Activated CD4-positive, alpha-beta memory T cell treated with anti-CD3 and anti-CD28 coated beads for 36 hours (primary cell): Measurements from ENCODE around the gene PTPRN2. TPM values are rescaled to one million over a fixed set of nuclear protein-coding genes. Genes with fewer than 3 reads are reported as not detected.
"Not testable (repeated sequence)": the region's sequence is repeated elsewhere in the genome, so short reads cannot be mapped to it uniquely, and the experiment has no call there.

Source experiments
- CTCF ChIA-PET: fragments of 350-600 bp; sonication (Branson Sonifier 250); formaldehyde crosslinking; loops from one replicate; lab custom pipeline; 2021; ENCODE audit warnings: antibody characterized with exemption, inconsistent platforms; lab: Charles Lee
- POLR2A ChIA-PET: fragments of 350-600 bp; sonication (Branson Sonifier 250); formaldehyde crosslinking; loops from one replicate; lab custom pipeline; 2021; ENCODE audit warnings: antibody characterized with exemption; lab: Charles Lee
- DNase-seq: peaks from one replicate; pipeline ENCODE4 v3.0.0-alpha.2; 2020
- H3K27ac Mint-ChIP-seq: one replicate; pipeline ENCODE4 v1.8.0; 2021; ENCODE audit warnings: mixed read lengths
- H3K27me3 Mint-ChIP-seq: one replicate; pipeline ENCODE4 v1.8.0; 2021; ENCODE audit warnings: mixed read lengths
- H3K36me3 Mint-ChIP-seq: one replicate; pipeline ENCODE4 v1.8.0; 2021; ENCODE audit warnings: mixed read lengths
- H3K4me1 Mint-ChIP-seq: one replicate; pipeline ENCODE4 v1.8.0; 2021; ENCODE audit warnings: low read depth, mixed read lengths
- H3K4me3 Mint-ChIP-seq: one replicate; pipeline ENCODE4 v1.8.0; 2021; ENCODE audit warnings: mild to moderate bottlenecking, mixed read lengths
- H3K9me3 Mint-ChIP-seq: one replicate; pipeline ENCODE4 v1.8.0; 2021; ENCODE audit warnings: mixed read lengths
- intact Hi-C: fragments of 100-400 bp; cut with micrococcal nuclease; formaldehyde crosslinking; loops from one replicate; pipeline ENCODE4 v1.15.1; 2023
- total RNA-seq, 2 experiments: library from RNA; stranded (reverse); gene quantifications; one replicate each; pipeline ENCODE4 v1.2.3, GENCODE V29; 2021

Gene PTPRN2
- total RNA-seq, 2 experiments from 2014 or later = 0.51 to 0.64 TPM

- ChIA-PET POLR2A (no interaction called here), CTCF (interaction anchor here (0.9 kb wide), 1 partner anchor 47 kb away, joined by 3 read pairs; no protein-coding TSS in a partner anchor)
- Mint-ChIP-seq H3K36me3 (no peaks in the 10 kb centered on the region), H3K4me3 (no peak overlapping the region), H3K9me3 (peaks cover 15% of the 10 kb centered on the region), H3K27me3 (peaks cover 15% of the 10 kb centered on the region), H3K27ac (no peak overlapping the region), H3K4me1 (no peaks in the 10 kb centered on the region)
- intact Hi-C loops = no loop called here
- no peak for DNase-seq
These were observed 119.4 kb downstream of the PTPRN2 start for GRCh38 chr7:158468181-158468580.

GRCh38 chr7:158467562-158467961 lies 120.1 kb downstream of the PTPRN2 start:
- ChIA-PET POLR2A (no interaction called here), CTCF (no interaction called here)
- peaks cover 16% of the 10 kb centered on the region for H3K9me3 Mint-ChIP-seq
- H3K4me3 Mint-ChIP-seq = no peak overlapping the region
- H3K4me1 Mint-ChIP-seq = no peaks in the 10 kb centered on the region
- intact Hi-C loops = no loop called here
- no peak overlapping the region for H3K27ac Mint-ChIP-seq
- H3K36me3 Mint-ChIP-seq = no peaks in the 10 kb centered on the region
- H3K27me3 Mint-ChIP-seq = peaks cover 12% of the 10 kb centered on the region
- no peak for DNase-seq

GRCh38 chr7:158463317-158463716 lies 124.3 kb downstream of the PTPRN2 start:
- POLR2A ChIA-PET = no interaction called here
- Mint-ChIP-seq H3K4me3 (no peak overlapping the region), H3K4me1 (no peaks in the 10 kb centered on the region), H3K36me3 (no peaks in the 10 kb centered on the region), H3K27ac (no peak overlapping the region), H3K27me3 (peaks cover 2% of the 10 kb centered on the region), H3K9me3 (peaks cover 16% of the 10 kb centered on the region)
- CTCF ChIA-PET = no interaction called here
- intact Hi-C loops = no loop called here
- DNase-seq = no peak

- Mint-ChIP-seq H3K4me3 (no peak overlapping the region), H3K27ac (no peak overlapping the region), H3K9me3 (peaks cover 16% of the 10 kb centered on the region), H3K27me3 (no peaks in the 10 kb centered on the region), H3K36me3 (no peaks in the 10 kb centered on the region), H3K4me1 (no peaks in the 10 kb centered on the region)
- ChIA-PET CTCF (no interaction called here), POLR2A (no interaction called here)
- intact Hi-C loops = no loop called here
- DNase-seq = no peak
These were observed 125.8 kb downstream of the PTPRN2 start for GRCh38 chr7:158461824-158462223.

- POLR2A ChIA-PET = no interaction called here
- no peak overlapping the region for H3K27ac Mint-ChIP-seq
- H3K4me3 Mint-ChIP-seq = no peak overlapping the region
- intact Hi-C loops = no loop called here
- H3K9me3 Mint-ChIP-seq = peaks cover 12% of the 10 kb centered on the region
- no peaks in the 10 kb centered on the region for H3K36me3 Mint-ChIP-seq
- no peaks in the 10 kb centered on the region for H3K4me1 Mint-ChIP-seq
- no peak for DNase-seq
- CTCF ChIA-PET = no interaction called here
- no peaks in the 10 kb centered on the region for H3K27me3 Mint-ChIP-seq
These were observed 127.0 kb downstream of the PTPRN2 start for GRCh38 chr7:158460665-158461064.

GRCh38 chr7:158458716-158459282 lies 128.8 kb downstream of the PTPRN2 start:
- no peaks in the 10 kb centered on the region for H3K4me1 Mint-ChIP-seq
- H3K27me3 Mint-ChIP-seq = no peaks in the 10 kb centered on the region
- ChIA-PET POLR2A (no interaction called here), CTCF (no interaction called here)
- H3K27ac Mint-ChIP-seq = no peak overlapping the region
- intact Hi-C loops = no loop called here
- no peak for DNase-seq
- H3K36me3 Mint-ChIP-seq = no peaks in the 10 kb centered on the region
- peaks cover 11% of the 10 kb centered on the region for H3K9me3 Mint-ChIP-seq
- H3K4me3 Mint-ChIP-seq = no peak overlapping the region

- intact Hi-C loops = no loop called here
- H3K9me3 Mint-ChIP-seq = peaks cover 6% of the 10 kb centered on the region
- DNase-seq = no peak
- ChIA-PET POLR2A (no interaction called here), CTCF (no interaction called here)
- H3K27me3 Mint-ChIP-seq = no peaks in the 10 kb centered on the region
- no peaks in the 10 kb centered on the region for H3K36me3 Mint-ChIP-seq
- H3K4me1 Mint-ChIP-seq = no peaks in the 10 kb centered on the region
- H3K27ac Mint-ChIP-seq = no peak overlapping the region
- H3K4me3 Mint-ChIP-seq = no peak overlapping the region
These were observed 129.5 kb downstream of the PTPRN2 start for GRCh38 chr7:158458096-158458495.

- H3K4me3 Mint-ChIP-seq, DNase-seq, H3K27ac Mint-ChIP-seq, H3K9me3 Mint-ChIP-seq, H3K27me3 Mint-ChIP-seq, H3K4me1 Mint-ChIP-seq, CTCF ChIA-PET, intact Hi-C loops, POLR2A ChIA-PET, H3K36me3 Mint-ChIP-seq: not testable (repeated sequence)
These were observed 130.0 kb downstream of the PTPRN2 start for GRCh38 chr7:158457586-158457985.

GRCh38 chr7:158454631-158455030 lies 133.0 kb downstream of the PTPRN2 start:
- Mint-ChIP-seq H3K27ac (no peak overlapping the region), H3K4me1 (no peaks in the 10 kb centered on the region), H3K4me3 (no peak overlapping the region), H3K36me3 (no peaks in the 10 kb centered on the region), H3K27me3 (no peaks in the 10 kb centered on the region), H3K9me3 (peaks cover 6% of the 10 kb centered on the region)
- intact Hi-C loops = no loop called here
- ChIA-PET POLR2A (no interaction called here), CTCF (no interaction called here)
- no peak for DNase-seq

- CTCF ChIA-PET = no interaction called here
- H3K27ac Mint-ChIP-seq = no peak overlapping the region
- H3K36me3 Mint-ChIP-seq = no peaks in the 10 kb centered on the region
- DNase-seq = no peak
- peaks cover 6% of the 10 kb centered on the region for H3K9me3 Mint-ChIP-seq
- intact Hi-C loops = no loop called here
- no peaks in the 10 kb centered on the region for H3K4me1 Mint-ChIP-seq
- POLR2A ChIA-PET = no interaction called here
- no peak overlapping the region for H3K4me3 Mint-ChIP-seq
- no peaks in the 10 kb centered on the region for H3K27me3 Mint-ChIP-seq
These were observed 134.0 kb downstream of the PTPRN2 start for GRCh38 chr7:158453663-158454062.

- Mint-ChIP-seq H3K9me3 (peaks cover 6% of the 10 kb centered on the region), H3K4me1 (no peaks in the 10 kb centered on the region), H3K4me3 (no peak overlapping the region), H3K36me3 (no peaks in the 10 kb centered on the region), H3K27ac (no peak overlapping the region), H3K27me3 (no peaks in the 10 kb centered on the region)
- no peak for DNase-seq
- CTCF ChIA-PET = no interaction called here
- intact Hi-C loops = no loop called here
- POLR2A ChIA-PET = no interaction called here
These were observed 135.3 kb downstream of the PTPRN2 start for GRCh38 chr7:158452331-158452730.

- ChIA-PET CTCF (no interaction called here), POLR2A (no interaction called here)
- no peaks in the 10 kb centered on the region for H3K36me3 Mint-ChIP-seq
- H3K4me1 Mint-ChIP-seq = no peaks in the 10 kb centered on the region
- H3K4me3 Mint-ChIP-seq = no peak overlapping the region
- no peak for DNase-seq
- peaks cover 6% of the 10 kb centered on the region for H3K9me3 Mint-ChIP-seq
- no peak overlapping the region for H3K27ac Mint-ChIP-seq
- H3K27me3 Mint-ChIP-seq = no peaks in the 10 kb centered on the region
- intact Hi-C loops = no loop called here
These were observed 137.0 kb downstream of the PTPRN2 start for GRCh38 chr7:158450476-158451124.

GRCh38 chr7:158449942-158450341 lies 137.7 kb downstream of the PTPRN2 start:
- H3K36me3 Mint-ChIP-seq = no peaks in the 10 kb centered on the region
- CTCF ChIA-PET = no interaction called here
- no peak overlapping the region for H3K27ac Mint-ChIP-seq
- no peaks in the 10 kb centered on the region for H3K27me3 Mint-ChIP-seq
- H3K9me3 Mint-ChIP-seq = peaks cover 6% of the 10 kb centered on the region
- POLR2A ChIA-PET = no interaction called here
- no peaks in the 10 kb centered on the region for H3K4me1 Mint-ChIP-seq
- intact Hi-C loops = no loop called here
- no peak overlapping the region for H3K4me3 Mint-ChIP-seq
- DNase-seq = no peak
